ENCODE data around the gene PSMD8. TPM values are rescaled to one million over a fixed set of nuclear protein-coding genes. Genes with fewer than 3 reads are reported as not detected.

The PSMD8 gene
- total and polyA plus RNA-seq, 2 of the 8 experiments (the other 6 are each of a cell fraction or from before 2014, with no cell fraction given), result 170 to 486 TPM

GRCh38 chr19:38395381-38396114, 21.2 kb downstream of the PSMD8 start:
- H3K9me3 ChIP-seq (ENCODE audit: insufficient read depth in 2 of 2, low read depth in 1 of 2, low read length in 1 of 2), result no peaks in the 10 kb centered on the region
- H4K91ac ChIP-seq (replicated peaks; ENCODE audit: insufficient read length, low read length), result no peak overlapping the region
- no peak overlapping the region for H3K4ac ChIP-seq (replicated peaks; ENCODE audit: insufficient read length, low read depth, low read length)
- WGBS, 2 experiments (ENCODE audit: extremely low coverage in 1 of 2, insufficient coverage in 1 of 2, insufficient read length in 1 of 2, insufficient replicate concordance in 2 of 2, low coverage in 1 of 2, low lambda C conversion rate in 2 of 2, missing lambda C conversion rate in 1 of 2), result 97% methylated on average over 34 of the region's 86 CpGs; no CpG with 5 or more reads in 1 of the 2 experiments
- H4K20me1 ChIP-seq (replicated peaks in 1 of 2; ENCODE audit: control insufficient read depth in 1 of 2, insufficient read depth in 2 of 2, low read length in 2 of 2), result peaks cover 0 to 2% of the 10 kb centered on the region in 2 experiments
- H3K27ac ChIP-seq (ENCODE audit: low read depth, low read length), result no peak overlapping the region
- H3K56ac ChIP-seq (replicated peaks; ENCODE audit: insufficient read length, low read depth, low read length), result no peak overlapping the region
- peak overlapping the region in 1 of 4 experiments; percentile 52; a peak in 1 of 8 replicates for H3K4me3 ChIP-seq (ENCODE audit: extremely low read depth in 1 of 4, insufficient read depth in 2 of 4, low read depth in 3 of 4, low read length in 4 of 4)
- no peak overlapping the region for H3K9ac ChIP-seq (replicated peaks in 1 of 4; ENCODE audit: extremely low read depth in 1 of 4, low read depth in 3 of 4, low read length in 3 of 4)
- DNase-seq (ENCODE audit: low read depth in 1 of 2, low spot score in 2 of 2) (no peak), FAIRE-seq (no peak)
- H3K14ac ChIP-seq (ENCODE audit: insufficient read length), result no peak overlapping the region
- H2BK20ac ChIP-seq (ENCODE audit: low read length), result no peak overlapping the region
- peaks cover 0 to 32% (median 29%) of the 10 kb centered on the region in 4 experiments; a peak in 6 of 7 replicates for H3K27me3 ChIP-seq (replicated peaks in 1 of 4; ENCODE audit: control insufficient read depth in 3 of 4, extremely low read depth in 1 of 4, insufficient read depth in 3 of 4, low read length in 3 of 4)
- H3K4me2 ChIP-seq (ENCODE audit: insufficient read depth in 1 of 2, low read depth in 2 of 2, low read length in 2 of 2), result peak overlapping the region; percentile 54 to 71; a peak in 2 of 4 replicates
- H3K79me2 ChIP-seq (ENCODE audit: control insufficient read depth in 1 of 2, insufficient read depth in 2 of 2, low read length in 2 of 2), result peaks cover 0 to 4% of the 10 kb centered on the region in 2 experiments; a peak in 2 of 4 replicates
- CTCF ChIA-PET (ENCODE audit: partially characterized antibody), result interaction anchor here (0.7 kb wide), 1 partner anchor 30 kb away, joined by 3 read pairs; no protein-coding TSS in a partner anchor
- H3K79me1 ChIP-seq (ENCODE audit: low read depth, low read length), result no peaks in the 10 kb centered on the region
- H3K23ac ChIP-seq (ENCODE audit: insufficient read length), result no peak overlapping the region
- H2BK15ac ChIP-seq (ENCODE audit: low read length), result no peak overlapping the region
- POLR2A ChIA-PET (ENCODE audit: partially characterized antibody), result interaction anchor here (0.8 to 2.2 kb wide), 7 partner anchors 10 to 636 kb away, joined by 3 to 12 read pairs (median 4); no protein-coding TSS in a partner anchor
- H2AK5ac ChIP-seq (ENCODE audit: low read depth, low read length), result no peak overlapping the region
- H4K5ac ChIP-seq (ENCODE audit: insufficient read length, low read depth, low read length), result no peak overlapping the region
- no peak overlapping the region for H4K8ac ChIP-seq (ENCODE audit: extremely low read depth, insufficient read depth, low read length)
- no peak overlapping the region for H3K18ac ChIP-seq (ENCODE audit: extremely low read depth, low read length)
- H2BK12ac ChIP-seq (ENCODE audit: low read depth, low read length), result no peak overlapping the region
- H2AFZ ChIP-seq (ENCODE audit: low read length), result no peak overlapping the region
- H2BK5ac ChIP-seq (ENCODE audit: low read depth, low read length), result no peak overlapping the region
- H3K4me1 ChIP-seq (replicated peaks in 1 of 4; ENCODE audit: control insufficient read depth in 3 of 4, insufficient read depth in 4 of 4, low read length in 3 of 4), result peaks cover 5 to 12% (median 6%) of the 10 kb centered on the region in 4 experiments
- H3K23me2 ChIP-seq (ENCODE audit: low read depth, low read length), result no peaks in the 10 kb centered on the region
- H3K36me3 ChIP-seq (ENCODE audit: control insufficient read depth in 2 of 4, insufficient read depth in 4 of 4, low read length in 3 of 4), result peaks cover 2 to 20% (median 5%) of the 10 kb centered on the region in 4 experiments; a peak in 2 of 8 replicates
- H2BK120ac ChIP-seq (replicated peaks; ENCODE audit: low read depth, low read length), result no peak overlapping the region
- TF ChIP-seq HDAC2 (IDR thresholded peaks at IDR 0.05; ENCODE audit: borderline replicate concordance in 1 of 2, low read depth in 2 of 2, low read length in 2 of 2), result no peak
- TF ChIP-seq GABPA (IDR thresholded peaks at IDR 0.05; ENCODE audit: borderline replicate concordance, insufficient read depth, low read length), result no peak
- no peak for TF ChIP-seq HDAC6 (IDR thresholded peaks at IDR 0.05; ENCODE audit: low read depth, low read length)
- TF ChIP-seq ZNF274 (IDR thresholded peaks at IDR 0.05; ENCODE audit: borderline replicate concordance, extremely low read depth, low read length), result no peak
- TF ChIP-seq ASH2L (IDR thresholded peaks at IDR 0.05; ENCODE audit: low read length), result no peak
- no peak for TF ChIP-seq BACH1 (IDR thresholded peaks at IDR 0.05; ENCODE audit: low read length)
- no peak for TF ChIP-seq SRF (IDR thresholded peaks at IDR 0.05; ENCODE audit: low read depth, low read length)
- TF ChIP-seq, protein P1, sequence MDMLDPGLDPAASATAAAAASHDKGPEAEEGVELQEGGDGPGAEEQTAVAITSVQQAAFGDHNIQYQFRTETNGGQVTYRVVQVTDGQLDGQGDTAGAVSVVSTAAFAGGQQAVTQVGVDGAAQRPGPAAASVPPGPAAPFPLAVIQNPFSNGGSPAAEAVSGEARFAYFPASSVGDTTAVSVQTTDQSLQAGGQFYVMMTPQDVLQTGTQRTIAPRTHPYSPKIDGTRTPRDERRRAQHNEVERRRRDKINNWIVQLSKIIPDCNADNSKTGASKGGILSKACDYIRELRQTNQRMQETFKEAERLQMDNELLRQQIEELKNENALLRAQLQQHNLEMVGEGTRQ (IDR thresholded peaks at IDR 0.05; ENCODE audit: low read length), result no peak

Measured in H1 (cell line).